Activated naive CD4-positive, alpha-beta T cell treated with anti-CD3 and anti-CD28 coated beads, Interleukin-2, amount 10 ng/mL, durations not matched to agents 7 days and 5 days (primary cell): ENCODE measurements around the gene ETS2.

Source experiments
- CTCF ChIA-PET: fragments of 350-600 bp; sonication (Branson Sonifier 250); formaldehyde crosslinking; loops from one replicate; lab custom pipeline; 2021; ENCODE audit warnings: antibody characterized with exemption; lab: Charles Lee
- DNase-seq: peaks from one replicate; pipeline ENCODE4 v3.0.0-alpha.2; 2020
- H3K27ac Mint-ChIP-seq: one replicate; pipeline ENCODE4 v1.8.0; 2021; ENCODE audit warnings: mild to moderate bottlenecking, moderate library complexity, mixed read lengths
- H3K27me3 Mint-ChIP-seq: one replicate; pipeline ENCODE4 v1.8.0; 2021; ENCODE audit warnings: mild to moderate bottlenecking, mixed read lengths
- H3K36me3 Mint-ChIP-seq: one replicate; pipeline ENCODE4 v1.8.0; 2021; ENCODE audit warnings: mixed read lengths
- H3K4me1 Mint-ChIP-seq: one replicate; pipeline ENCODE4 v1.8.0; 2021; ENCODE audit warnings: mixed read lengths
- H3K4me3 Mint-ChIP-seq: one replicate; pipeline ENCODE4 v1.8.0; 2021; ENCODE audit warnings: mild to moderate bottlenecking, moderate library complexity, mixed read lengths
- H3K9me3 Mint-ChIP-seq: one replicate; pipeline ENCODE4 v1.8.0; 2021; ENCODE audit warnings: mixed read lengths

ETS2 gene

DNA sequence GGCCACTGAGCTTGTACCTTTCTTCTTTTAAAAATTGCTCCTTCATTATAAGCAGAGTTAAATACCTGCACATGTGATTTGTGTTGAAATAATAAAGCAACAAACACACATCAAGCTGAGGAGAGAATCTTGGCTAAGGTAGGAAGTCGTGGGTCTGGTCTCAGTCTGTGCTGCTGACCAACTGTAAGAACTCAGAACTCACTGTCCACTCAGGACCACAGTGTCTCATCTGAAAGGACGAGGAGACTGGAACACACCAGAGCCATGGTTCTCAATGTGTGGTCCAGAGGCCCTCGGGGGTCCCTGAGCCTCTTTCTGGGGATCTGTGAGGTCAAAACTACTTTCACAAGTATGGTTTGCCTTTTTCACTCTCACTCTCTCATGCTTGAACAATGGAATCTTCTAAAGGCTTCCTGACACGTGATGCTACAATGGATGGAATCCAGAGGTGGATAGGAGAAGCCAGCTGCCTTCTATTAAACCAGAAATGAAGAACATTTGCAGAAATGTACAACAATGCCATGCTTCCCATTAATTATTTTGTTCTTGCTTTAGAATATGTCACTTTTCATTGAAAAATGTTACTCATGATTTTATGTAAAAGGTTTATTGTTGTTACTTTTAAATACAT, 17.3 kb upstream of the ETS2 start:
- H3K9me3 Mint-ChIP-seq: peaks cover 3% of the 10 kb centered on the region
- no peak overlapping the region for H3K4me3 Mint-ChIP-seq
- no peaks in the 10 kb centered on the region for H3K36me3 Mint-ChIP-seq
- CTCF ChIA-PET: interaction anchor here (1.0 to 1.2 kb wide), 2 partner anchors 15 to 31 kb away, joined by 3 to 4 read pairs; no protein-coding TSS in a partner anchor
- peaks cover 6% of the 10 kb centered on the region for H3K4me1 Mint-ChIP-seq
- no peak overlapping the region for H3K27ac Mint-ChIP-seq
- DNase-seq: no peak
- H3K27me3 Mint-ChIP-seq: no peaks in the 10 kb centered on the region

DNA sequence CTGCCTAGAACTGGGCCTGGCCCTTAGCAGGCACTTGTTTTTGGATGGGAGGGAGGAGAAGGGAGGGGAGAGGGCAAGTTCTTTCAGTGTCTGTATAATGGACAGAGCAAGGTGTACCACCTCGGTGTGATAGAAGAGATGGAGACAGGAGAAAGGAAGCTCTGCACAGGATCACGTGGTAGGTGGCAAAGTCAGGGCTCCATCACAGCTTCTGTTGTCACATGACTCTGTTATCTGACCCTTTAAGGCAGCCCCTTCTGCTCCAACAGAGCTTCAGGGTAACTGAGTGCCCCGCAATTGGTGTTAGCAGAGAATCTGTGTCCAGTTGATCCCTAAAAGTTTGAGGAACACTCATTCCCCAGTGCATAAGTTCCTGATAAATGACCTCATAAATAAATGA, 16.5 kb upstream of the ETS2 start:
- Mint-ChIP-seq H3K27me3 (no peaks in the 10 kb centered on the region), H3K27ac (no peak overlapping the region), H3K9me3 (peaks cover under 1% of the 10 kb centered on the region), H3K4me3 (no peak overlapping the region), H3K36me3 (no peaks in the 10 kb centered on the region), H3K4me1 (peaks cover 6% of the 10 kb centered on the region)
- CTCF ChIA-PET: no interaction called here
- DNase-seq: no peak

DNA sequence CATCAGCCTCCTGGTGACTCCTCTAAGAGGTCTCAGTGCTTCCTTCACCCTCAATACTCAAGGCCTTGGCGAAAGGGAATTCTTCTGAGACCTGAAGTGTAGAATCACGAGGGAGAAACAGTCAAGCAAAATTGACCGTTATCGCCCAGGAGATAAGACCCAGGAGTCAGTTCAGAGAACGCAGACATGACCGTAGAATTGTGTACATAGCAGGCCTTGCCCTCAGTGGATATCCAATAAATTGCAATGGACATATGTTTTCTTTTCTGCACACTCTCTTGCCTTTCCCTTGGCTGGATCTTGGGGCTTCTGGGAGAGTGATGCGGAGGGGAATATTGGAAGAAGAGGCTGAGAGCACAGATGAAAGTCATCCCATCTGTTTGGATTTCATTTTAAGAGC, 15.7 kb upstream of the ETS2 start:
- Mint-ChIP-seq H3K9me3 (no peaks in the 10 kb centered on the region), H3K27ac (no peak overlapping the region), H3K4me3 (no peak overlapping the region), H3K4me1 (peaks cover 6% of the 10 kb centered on the region), H3K36me3 (no peaks in the 10 kb centered on the region), H3K27me3 (peaks cover 3% of the 10 kb centered on the region)
- DNase-seq: no peak
- CTCF ChIA-PET: no interaction called here

DNA sequence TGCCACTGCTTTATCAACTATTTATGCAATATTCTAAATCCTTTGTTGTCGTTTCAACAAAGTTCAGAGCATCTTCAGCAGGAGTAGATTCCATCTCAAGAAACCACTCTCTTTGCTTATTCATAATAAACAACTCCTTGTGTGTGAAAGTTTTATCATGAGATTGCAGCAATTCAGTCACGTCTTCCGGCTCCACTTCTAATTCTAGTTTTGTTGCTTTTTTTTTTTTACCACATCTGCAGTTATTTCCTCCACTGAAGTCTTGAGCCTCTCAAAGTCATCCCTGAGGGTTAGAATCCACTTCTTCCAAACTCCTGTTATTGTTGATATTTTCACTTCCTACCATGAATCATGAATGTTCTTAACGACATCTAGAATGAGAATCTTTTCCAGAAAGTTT, 14.8 kb upstream of the ETS2 start:
- CTCF ChIA-PET: no interaction called here
- H3K4me1 Mint-ChIP-seq: peaks cover 6% of the 10 kb centered on the region
- peaks cover 5% of the 10 kb centered on the region for H3K27me3 Mint-ChIP-seq

DNA sequence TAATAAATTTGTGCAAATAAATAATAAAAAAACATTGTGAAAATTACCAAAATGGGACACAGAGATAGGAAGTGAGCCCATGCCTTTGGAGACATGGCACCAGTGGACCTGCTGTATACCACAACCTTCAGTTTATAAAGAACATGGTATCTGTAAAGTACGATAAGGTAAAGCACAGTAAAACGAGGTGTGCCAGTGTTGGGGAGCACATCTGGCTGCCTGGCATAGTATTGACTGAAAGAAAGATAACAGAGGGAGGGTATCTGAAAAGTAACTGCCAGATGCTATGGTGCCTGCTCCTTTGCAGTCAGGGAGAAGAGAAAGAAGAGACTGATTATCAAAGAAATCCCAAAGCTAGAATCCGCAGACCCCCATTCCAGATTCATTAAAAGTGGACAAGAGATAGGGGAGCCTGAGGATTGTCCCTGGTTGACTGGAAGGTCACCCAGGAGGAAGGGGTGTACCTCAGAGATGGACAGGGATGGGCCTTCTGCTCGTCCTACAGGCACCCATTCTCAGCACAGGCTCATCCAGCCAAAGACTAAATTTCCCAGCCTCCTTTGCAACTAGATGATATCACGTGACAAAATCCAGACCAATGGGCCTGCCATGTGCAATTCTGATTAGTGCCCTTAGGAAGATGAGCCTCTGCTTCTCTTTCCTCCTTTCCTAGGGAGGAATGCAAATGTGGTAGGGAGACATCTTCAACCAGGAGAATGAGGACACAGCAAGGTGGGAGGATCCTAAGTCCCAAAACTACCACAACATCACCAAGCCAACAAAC, 12.9 kb upstream of the ETS2 start:
- H3K9me3 Mint-ChIP-seq: no peaks in the 10 kb centered on the region
- DNase-seq: no peak
- no peaks in the 10 kb centered on the region for H3K36me3 Mint-ChIP-seq
- CTCF ChIA-PET: no interaction called here
- H3K4me3 Mint-ChIP-seq: no peak overlapping the region
- peaks cover 6% of the 10 kb centered on the region for H3K4me1 Mint-ChIP-seq
- H3K27ac Mint-ChIP-seq: no peak overlapping the region
- H3K27me3 Mint-ChIP-seq: peaks cover 9% of the 10 kb centered on the region

More for the DNA sequence above, 14.8 kb upstream of the ETS2 start:
- Mint-ChIP-seq H3K27ac (no peak overlapping the region), H3K36me3 (no peaks in the 10 kb centered on the region), H3K9me3 (no peaks in the 10 kb centered on the region), H3K4me3 (no peak overlapping the region)
- DNase-seq: no peak

DNA sequence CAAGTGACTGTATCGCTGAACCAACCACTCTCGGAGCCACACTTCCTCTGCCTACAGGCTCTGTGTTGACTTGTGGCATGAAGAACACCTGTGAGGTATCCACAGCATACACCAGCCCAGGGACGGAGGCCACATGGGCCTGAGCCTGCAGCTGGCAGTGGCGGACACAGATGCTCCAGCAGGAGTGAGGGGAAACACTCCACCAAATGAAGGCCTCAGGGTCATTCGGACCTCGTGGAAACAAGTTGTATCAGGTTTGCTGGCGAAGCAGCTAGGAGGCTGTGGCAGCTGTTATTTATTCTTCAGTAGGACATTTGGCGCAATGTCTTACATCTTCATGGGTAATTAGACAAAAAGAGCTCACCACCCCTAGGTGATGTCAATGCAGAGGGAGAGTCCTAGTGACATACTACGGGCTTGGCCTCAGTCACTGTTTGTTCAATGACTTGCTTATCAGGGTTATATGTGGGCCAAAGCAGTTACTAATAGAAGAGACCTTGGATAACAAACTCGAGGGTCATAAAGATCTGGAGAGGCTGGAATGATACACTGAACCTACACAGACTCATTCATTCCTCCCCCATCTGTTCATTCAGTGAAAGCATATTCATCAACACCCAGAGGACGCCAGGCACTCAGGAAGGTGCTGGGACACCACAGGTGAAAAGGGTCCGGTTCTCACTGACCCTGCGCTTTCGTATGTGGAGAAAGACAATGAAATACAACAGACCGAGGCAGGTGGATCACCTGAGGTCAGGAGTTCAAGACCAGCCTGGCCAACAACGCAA, 11.6 kb upstream of the ETS2 start:
- CTCF ChIA-PET: no interaction called here
- DNase-seq: no peak
- Mint-ChIP-seq H3K9me3 (no peaks in the 10 kb centered on the region), H3K4me1 (peaks cover 6% of the 10 kb centered on the region), H3K4me3 (no peak overlapping the region), H3K36me3 (no peaks in the 10 kb centered on the region), H3K27ac (no peak overlapping the region), H3K27me3 (peaks cover 9% of the 10 kb centered on the region)

DNA sequence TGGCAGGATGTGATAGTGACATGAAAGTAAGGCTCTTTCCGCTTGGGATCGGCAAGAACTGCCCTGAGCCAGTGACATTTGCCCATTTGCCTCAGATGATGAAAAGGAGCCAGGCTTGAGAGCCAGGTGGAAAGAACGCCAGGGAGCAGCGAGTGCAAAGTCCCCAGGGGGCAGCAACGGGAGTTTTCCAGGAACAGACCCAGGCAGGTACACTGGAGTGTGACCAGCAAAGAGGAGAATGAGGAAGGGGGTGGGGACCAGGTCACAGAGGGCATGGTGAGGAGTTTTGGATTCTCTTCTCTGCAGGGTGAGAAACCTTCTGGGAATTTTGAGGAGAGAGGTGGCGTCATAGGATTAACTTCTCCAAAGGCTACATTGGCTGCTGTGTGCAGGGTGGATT, 10.8 kb upstream of the ETS2 start:
- no peak for DNase-seq
- CTCF ChIA-PET: no interaction called here
- Mint-ChIP-seq H3K36me3 (no peaks in the 10 kb centered on the region), H3K4me1 (peaks cover 6% of the 10 kb centered on the region), H3K27me3 (peaks cover 9% of the 10 kb centered on the region), H3K9me3 (no peaks in the 10 kb centered on the region), H3K4me3 (no peak overlapping the region), H3K27ac (no peak overlapping the region)

DNA sequence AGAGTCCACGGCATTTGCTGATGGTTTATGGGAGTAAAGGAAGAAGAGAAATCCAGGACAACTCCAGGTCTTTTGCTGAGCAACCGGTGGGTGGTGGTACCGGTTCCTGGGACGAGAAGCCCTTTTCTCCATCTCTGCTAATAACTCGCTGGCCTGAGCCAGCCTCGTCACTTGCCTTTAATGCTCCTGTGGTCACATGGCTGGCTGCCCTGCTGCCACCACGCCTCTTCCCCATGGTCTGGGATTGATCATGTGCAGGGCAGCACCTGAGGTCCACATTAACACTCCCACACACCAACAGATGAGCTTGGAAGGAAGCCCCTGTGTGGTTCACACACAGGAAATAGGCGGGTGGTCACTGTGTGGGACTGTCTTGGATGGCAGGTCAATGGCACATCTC, 10.3 kb upstream of the ETS2 start:
- no peak for DNase-seq
- CTCF ChIA-PET: no interaction called here
- Mint-ChIP-seq H3K36me3 (no peaks in the 10 kb centered on the region), H3K27me3 (peaks cover 9% of the 10 kb centered on the region), H3K4me1 (peaks cover 6% of the 10 kb centered on the region), H3K9me3 (no peaks in the 10 kb centered on the region), H3K27ac (no peak overlapping the region), H3K4me3 (no peak overlapping the region)

DNA sequence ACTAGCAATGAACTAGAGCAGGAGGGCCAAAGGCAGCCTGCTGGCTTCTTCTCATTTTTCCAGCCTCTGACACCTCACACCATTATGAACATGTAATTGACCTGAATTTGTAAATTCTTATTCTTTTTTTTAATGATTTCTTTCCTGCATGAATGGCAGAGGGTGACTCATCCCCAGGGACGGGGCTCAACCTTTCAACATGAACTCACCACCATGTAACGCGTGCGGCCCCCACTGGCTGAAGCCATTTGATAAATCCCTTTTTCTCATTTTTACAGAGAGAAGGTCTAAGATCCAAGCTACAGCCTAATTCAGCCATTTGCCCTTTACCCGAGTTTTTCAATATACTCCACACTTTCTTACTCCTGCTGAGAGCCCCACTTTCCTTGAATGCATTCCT, 9.3 kb upstream of the ETS2 start:
- no peak overlapping the region for H3K4me3 Mint-ChIP-seq
- DNase-seq: no peak
- CTCF ChIA-PET: interaction anchor here (1.0 to 1.2 kb wide), 2 partner anchors 127 to 329 kb away, joined by 4 read pairs; no protein-coding TSS in a partner anchor
- H3K27me3 Mint-ChIP-seq: peaks cover 9% of the 10 kb centered on the region
- no peaks in the 10 kb centered on the region for H3K36me3 Mint-ChIP-seq
- no peak overlapping the region for H3K27ac Mint-ChIP-seq
- no peaks in the 10 kb centered on the region for H3K4me1 Mint-ChIP-seq
- no peaks in the 10 kb centered on the region for H3K9me3 Mint-ChIP-seq

DNA sequence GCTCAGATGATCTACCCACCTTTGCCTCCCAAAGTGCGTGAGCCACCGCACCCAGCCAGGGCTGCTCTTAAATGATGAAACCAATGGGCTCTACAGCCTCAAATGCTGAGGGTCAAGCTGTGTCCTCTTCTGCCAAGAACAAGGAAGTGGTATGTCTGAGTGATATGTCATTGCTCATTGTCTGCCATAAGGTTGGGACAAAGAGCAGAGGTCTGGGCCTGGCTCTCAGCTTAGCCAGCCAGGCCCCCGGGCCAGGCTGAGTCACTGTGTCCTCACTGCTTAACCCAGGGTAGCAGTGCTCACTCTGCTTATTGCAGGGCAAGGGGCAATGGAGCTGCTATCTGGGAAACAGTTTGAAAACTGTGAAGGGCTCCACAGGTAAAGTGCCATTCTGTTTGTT, 8.3 kb upstream of the ETS2 start:
- H3K27me3 Mint-ChIP-seq: peaks cover 14% of the 10 kb centered on the region
- no peaks in the 10 kb centered on the region for H3K4me1 Mint-ChIP-seq
- no peak overlapping the region for H3K4me3 Mint-ChIP-seq
- DNase-seq: no peak
- CTCF ChIA-PET: interaction anchor here (1.0 kb wide), 1 partner anchor 128 kb away, joined by 4 read pairs; no protein-coding TSS in a partner anchor
- H3K36me3 Mint-ChIP-seq: no peaks in the 10 kb centered on the region
- H3K27ac Mint-ChIP-seq: no peak overlapping the region
- H3K9me3 Mint-ChIP-seq: no peaks in the 10 kb centered on the region

DNA sequence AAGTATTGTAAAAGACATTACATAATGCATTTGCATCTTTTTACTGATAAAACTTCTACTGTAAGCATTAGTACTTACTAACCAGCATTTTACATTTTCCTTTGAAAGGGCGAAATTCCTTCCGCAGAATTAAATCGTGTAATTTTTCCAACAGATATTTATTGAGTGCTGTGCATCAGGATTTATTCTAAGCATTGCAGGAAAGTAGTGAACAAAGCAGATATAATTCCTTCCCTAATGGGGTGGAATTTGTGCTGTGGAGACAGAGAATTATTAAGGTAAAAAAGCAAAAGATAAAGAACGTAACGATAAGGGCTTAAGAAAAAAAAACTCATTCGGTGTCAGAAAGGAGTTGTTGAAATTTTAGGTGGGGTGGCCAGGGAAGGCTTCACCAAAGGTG, 7.6 kb upstream of the ETS2 start:
- CTCF ChIA-PET: no interaction called here
- Mint-ChIP-seq H3K27ac (no peak overlapping the region), H3K4me3 (no peak overlapping the region), H3K27me3 (peaks cover 15% of the 10 kb centered on the region), H3K4me1 (no peaks in the 10 kb centered on the region), H3K9me3 (no peaks in the 10 kb centered on the region), H3K36me3 (no peaks in the 10 kb centered on the region)
- no peak for DNase-seq

DNA sequence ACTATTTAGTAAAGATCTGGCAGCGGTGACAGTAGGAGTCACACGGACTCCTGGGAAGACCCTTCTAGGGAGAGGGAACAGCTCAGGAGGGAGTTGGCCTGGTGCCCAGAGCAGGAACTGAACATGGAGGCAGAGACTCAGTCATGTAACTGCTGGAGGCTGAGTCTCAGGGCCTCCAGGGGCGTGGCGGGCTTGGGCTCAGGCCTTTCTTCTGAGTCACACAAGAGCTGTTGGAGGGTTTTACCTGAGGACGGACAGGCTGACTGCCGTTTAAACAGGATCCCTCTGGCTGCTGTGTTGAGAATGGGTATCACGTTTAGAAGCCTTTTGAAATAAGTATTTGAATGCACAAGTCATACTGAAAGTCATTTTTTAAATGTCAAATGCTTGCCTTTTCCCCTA, 7.2 kb upstream of the ETS2 start:
- CTCF ChIA-PET: no interaction called here
- H3K4me1 Mint-ChIP-seq: no peaks in the 10 kb centered on the region
- H3K9me3 Mint-ChIP-seq: no peaks in the 10 kb centered on the region
- DNase-seq: no peak
- H3K27ac Mint-ChIP-seq: no peak overlapping the region
- no peaks in the 10 kb centered on the region for H3K36me3 Mint-ChIP-seq
- H3K27me3 Mint-ChIP-seq: peaks cover 18% of the 10 kb centered on the region
- no peak overlapping the region for H3K4me3 Mint-ChIP-seq

DNA sequence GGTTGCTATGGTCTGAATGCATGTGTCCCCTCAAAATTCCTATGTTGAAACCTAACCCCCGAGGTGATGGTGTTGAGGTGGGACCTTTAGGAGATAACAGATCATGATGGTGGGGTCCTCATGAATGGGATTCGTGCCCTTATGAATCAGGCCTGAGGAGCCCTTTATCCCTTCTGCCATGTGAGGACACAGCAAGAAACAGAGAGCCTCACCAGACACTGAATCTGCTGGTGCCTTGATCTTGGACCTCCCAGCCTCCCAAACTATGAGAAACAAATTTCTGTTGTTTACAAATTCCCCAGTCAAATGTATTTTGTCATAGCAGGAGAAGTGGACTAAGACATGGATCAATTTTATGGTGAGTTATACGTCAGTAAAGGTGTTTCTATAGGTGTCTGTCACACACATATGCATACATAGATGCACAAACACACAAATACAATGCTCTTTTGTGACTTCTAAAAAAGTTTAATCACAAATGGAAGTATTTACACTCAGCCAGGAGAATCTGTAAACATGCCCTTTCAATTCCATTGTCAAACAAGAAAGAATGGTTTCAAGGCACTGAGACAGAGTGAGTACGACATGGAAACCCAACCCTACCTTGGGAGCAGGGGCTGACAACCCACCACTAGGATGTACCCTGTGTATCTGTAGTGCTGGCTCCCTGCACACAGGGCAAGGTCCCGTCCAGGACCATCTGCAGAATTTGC, 5.5 kb upstream of the ETS2 start:
- no peaks in the 10 kb centered on the region for H3K36me3 Mint-ChIP-seq
- H3K4me1 Mint-ChIP-seq: peaks cover 7% of the 10 kb centered on the region
- no peak overlapping the region for H3K4me3 Mint-ChIP-seq
- H3K27ac Mint-ChIP-seq: no peak overlapping the region
- no peaks in the 10 kb centered on the region for H3K9me3 Mint-ChIP-seq
- peaks cover 19% of the 10 kb centered on the region for H3K27me3 Mint-ChIP-seq
- DNase-seq: no peak
- CTCF ChIA-PET: no interaction called here
